Lower leg skin (tissue), 3 donors: ENCODE data around the gene MTHFSD.

ENCODE experiments used
- POLR2A ChIP-seq, 2 donors: fragments of 450-650 bp; IDR thresholded peaks; one replicate each; pipeline ENCODE4 v1.6.1; 2016 to 2017; ENCODE audit warnings: antibody characterized with exemption in 2 of 2, mild to moderate bottlenecking in 1 of 2, moderate library complexity in 1 of 2
- TF ChIP-seq, protein P1 (sequence below), 3 donors: fragments of 450-650 bp; IDR thresholded peaks; one replicate each; pipeline ENCODE4 v1.5.1; 2016; ENCODE audit warnings: antibody characterized with exemption in 3 of 3, mild to moderate bottlenecking in 3 of 3, moderate library complexity in 2 of 3

DNA sequence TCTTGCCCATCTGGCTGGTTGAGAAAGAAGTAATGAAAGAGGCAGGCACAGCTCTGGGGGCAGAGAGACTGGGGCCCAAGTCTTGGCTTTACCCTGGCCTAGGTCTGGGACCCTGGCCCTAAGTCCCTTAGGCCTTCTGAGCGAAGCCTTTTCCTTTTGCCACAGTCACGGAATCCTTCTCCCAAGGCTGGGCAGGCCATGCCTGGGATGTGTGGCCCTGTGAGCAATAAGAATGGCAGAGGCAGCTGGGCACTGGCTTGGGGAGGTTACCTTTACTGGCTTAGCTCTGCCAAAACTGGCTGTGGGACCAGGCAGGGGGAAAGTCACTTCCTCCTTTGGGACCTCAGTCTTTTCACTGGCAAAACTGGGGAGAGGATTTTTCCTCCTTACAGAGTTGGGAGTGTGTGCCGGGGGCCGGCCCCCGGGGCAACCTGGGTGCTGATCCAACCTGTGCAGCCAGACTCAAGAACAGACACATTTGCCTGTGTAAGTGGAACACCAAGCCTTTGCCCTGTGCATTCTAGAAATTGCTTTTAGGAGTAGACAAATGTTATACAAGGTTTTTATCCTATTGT lies 31.8 kb downstream of the MTHFSD start:
- TF ChIP-seq, protein P1, sequence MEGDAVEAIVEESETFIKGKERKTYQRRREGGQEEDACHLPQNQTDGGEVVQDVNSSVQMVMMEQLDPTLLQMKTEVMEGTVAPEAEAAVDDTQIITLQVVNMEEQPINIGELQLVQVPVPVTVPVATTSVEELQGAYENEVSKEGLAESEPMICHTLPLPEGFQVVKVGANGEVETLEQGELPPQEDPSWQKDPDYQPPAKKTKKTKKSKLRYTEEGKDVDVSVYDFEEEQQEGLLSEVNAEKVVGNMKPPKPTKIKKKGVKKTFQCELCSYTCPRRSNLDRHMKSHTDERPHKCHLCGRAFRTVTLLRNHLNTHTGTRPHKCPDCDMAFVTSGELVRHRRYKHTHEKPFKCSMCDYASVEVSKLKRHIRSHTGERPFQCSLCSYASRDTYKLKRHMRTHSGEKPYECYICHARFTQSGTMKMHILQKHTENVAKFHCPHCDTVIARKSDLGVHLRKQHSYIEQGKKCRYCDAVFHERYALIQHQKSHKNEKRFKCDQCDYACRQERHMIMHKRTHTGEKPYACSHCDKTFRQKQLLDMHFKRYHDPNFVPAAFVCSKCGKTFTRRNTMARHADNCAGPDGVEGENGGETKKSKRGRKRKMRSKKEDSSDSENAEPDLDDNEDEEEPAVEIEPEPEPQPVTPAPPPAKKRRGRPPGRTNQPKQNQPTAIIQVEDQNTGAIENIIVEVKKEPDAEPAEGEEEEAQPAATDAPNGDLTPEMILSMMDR (IDR thresholded peaks at IDR 0.05): no peak
- no peak for TF ChIP-seq POLR2A (IDR thresholded peaks at IDR 0.05)
